ENCODE measurements around the gene NRG3. TPM values are rescaled to one million over a fixed set of nuclear protein-coding genes. Genes with fewer than 3 reads are reported as not detected.

NRG3 gene
- total RNA-seq, 2 donors from 2014 or later: 0.97 TPM; not detected in 1

- no peak for DNase-seq (ENCODE audit: low spot score)
- TF ChIP-seq POLR2A (IDR thresholded peaks at IDR 0.05): no peak
- TF ChIP-seq CTCF (IDR thresholded peaks at IDR 0.05): no peak
- no peak for TF ChIP-seq POLR2AphosphoS5 (IDR thresholded peaks at IDR 0.05)
- intact Hi-C loops (cut with DNase I): no loop called here
- Histone ChIP-seq H3K27ac (no peak overlapping the region), H3K27me3 (replicated peaks; ENCODE audit: insufficient read depth) (no peaks in the 10 kb centered on the region), H3K9me3 (no peaks in the 10 kb centered on the region), H3K4me1 (replicated peaks) (no peaks in the 10 kb centered on the region), H3K36me3 (no peaks in the 10 kb centered on the region), H3K4me3 (no peak overlapping the region)
- 92% methylated on average over 2 of the region's 2 CpGs for WGBS
These were observed 1091.1 kb downstream of the NRG3 start for GRCh38 chr10:82966130-82966529.

- H3K27ac ChIP-seq: no peak overlapping the region
- intact Hi-C loops (cut with DNase I): no loop called here
- DNase-seq (ENCODE audit: low spot score): no peak
- no peaks in the 10 kb centered on the region for H3K9me3 ChIP-seq
- H3K27me3 ChIP-seq (replicated peaks; ENCODE audit: insufficient read depth): no peaks in the 10 kb centered on the region
- 57% methylated on average over 5 of the region's 5 CpGs for WGBS
- H3K4me3 ChIP-seq: no peak overlapping the region
- H3K4me1 ChIP-seq (replicated peaks): no peaks in the 10 kb centered on the region
- H3K36me3 ChIP-seq: no peaks in the 10 kb centered on the region
- TF ChIP-seq POLR2A (IDR thresholded peaks at IDR 0.05) (no peak), POLR2AphosphoS5 (IDR thresholded peaks at IDR 0.05) (no peak)
These were observed 1093.5 kb downstream of the NRG3 start for GRCh38 chr10:82968533-82968932.

- H3K9me3 ChIP-seq: no peaks in the 10 kb centered on the region
- intact Hi-C loops (cut with DNase I): no loop called here
- no peak overlapping the region for H3K4me3 ChIP-seq
- no peak for DNase-seq (ENCODE audit: low spot score)
- WGBS: 44% methylated on average over 1 of the region's 1 CpG
- H3K27ac ChIP-seq: no peak overlapping the region
- no peak for TF ChIP-seq POLR2A (IDR thresholded peaks at IDR 0.05)
- no peak for TF ChIP-seq POLR2AphosphoS5 (IDR thresholded peaks at IDR 0.05)
- TF ChIP-seq CTCF (IDR thresholded peaks at IDR 0.05): peak in 2 of 4 experiments; percentile 26 to 27
- H3K4me1 ChIP-seq (replicated peaks): no peaks in the 10 kb centered on the region
- no peaks in the 10 kb centered on the region for H3K27me3 ChIP-seq (replicated peaks; ENCODE audit: insufficient read depth)
- no peaks in the 10 kb centered on the region for H3K36me3 ChIP-seq
These were observed 1094.4 kb downstream of the NRG3 start for GRCh38 chr10:82969405-82969804.

- 27% methylated on average over 5 of the region's 5 CpGs for WGBS
- no peak overlapping the region for H3K27ac ChIP-seq
These were observed 1105.3 kb downstream of the NRG3 start for GRCh38 chr10:82980321-82980720.

GRCh38 chr10:82981137-82981723, 1106.2 kb downstream of the NRG3 start:
- Histone ChIP-seq H3K9me3 (no peaks in the 10 kb centered on the region), H3K27me3 (replicated peaks; ENCODE audit: insufficient read depth) (no peaks in the 10 kb centered on the region), H3K36me3 (no peaks in the 10 kb centered on the region), H3K4me3 (no peak overlapping the region), H3K27ac (no peak overlapping the region), H3K4me1 (replicated peaks) (no peaks in the 10 kb centered on the region)
- no peak for TF ChIP-seq POLR2AphosphoS5 (IDR thresholded peaks at IDR 0.05)
- no peak for TF ChIP-seq CTCF (IDR thresholded peaks at IDR 0.05)
- TF ChIP-seq POLR2A (IDR thresholded peaks at IDR 0.05): no peak
- 78% methylated on average over 6 of the region's 6 CpGs for WGBS
- intact Hi-C loops (cut with DNase I): no loop called here
- no peak for DNase-seq (ENCODE audit: low spot score)

More at GRCh38 chr10:82980321-82980720, 1105.3 kb downstream of the NRG3 start:
- intact Hi-C loops (cut with DNase I): no loop called here
- Histone ChIP-seq H3K9me3 (no peaks in the 10 kb centered on the region), H3K4me1 (replicated peaks) (no peaks in the 10 kb centered on the region), H3K36me3 (no peaks in the 10 kb centered on the region), H3K27me3 (replicated peaks; ENCODE audit: insufficient read depth) (no peaks in the 10 kb centered on the region), H3K4me3 (no peak overlapping the region)
- no peak for TF ChIP-seq POLR2AphosphoS5 (IDR thresholded peaks at IDR 0.05)
- TF ChIP-seq CTCF (IDR thresholded peaks at IDR 0.05): no peak
- no peak for TF ChIP-seq POLR2A (IDR thresholded peaks at IDR 0.05)
- DNase-seq (ENCODE audit: low spot score): no peak

Measured in prostate gland (tissue), 2 donors.